ENCODE results near the gene IPMK.

IPMK gene

DNA sequence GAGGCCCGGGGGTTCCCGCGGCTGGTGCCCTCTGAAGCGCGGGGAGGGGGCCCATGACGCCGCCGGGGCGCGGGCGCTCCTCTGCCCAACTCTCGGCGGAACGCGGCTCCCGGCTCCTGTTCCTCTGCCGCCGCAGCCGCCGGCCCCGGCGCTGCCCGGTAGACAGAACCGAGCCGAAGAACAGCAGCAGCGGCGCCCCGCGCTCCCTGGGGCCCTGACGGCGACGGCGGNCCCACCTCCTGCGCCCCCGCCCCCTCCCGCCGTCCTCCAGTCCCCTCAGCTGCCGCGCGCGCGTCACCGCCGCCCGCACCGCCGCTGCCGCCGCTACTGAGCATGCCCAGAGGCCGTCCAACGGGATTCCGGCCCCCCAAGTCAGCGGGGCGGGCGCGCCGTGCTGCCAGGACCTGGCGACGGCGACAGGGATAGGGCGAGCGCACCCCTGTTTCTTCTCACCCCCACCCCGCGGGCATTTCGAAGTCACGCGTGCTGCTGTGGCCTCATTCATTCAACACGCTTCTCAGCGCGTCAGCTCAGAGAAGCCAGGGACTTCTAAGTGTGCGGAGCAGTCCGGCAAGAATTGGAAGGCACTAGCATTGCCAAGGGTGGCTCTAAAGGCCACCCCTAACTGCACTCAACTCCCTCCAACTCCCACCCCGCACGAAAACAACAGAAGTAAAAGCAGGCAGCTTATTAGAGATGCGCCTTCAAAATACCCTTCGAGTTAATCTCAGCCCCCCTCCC, at the start of gene IPMK:
IPMK (minus strand) TSS at position 182 of the 741 bp plus-strand sequence. CDS start 283 bp downstream, outside the sequence.
- peak; percentile 88 for DNase-seq

DNA sequence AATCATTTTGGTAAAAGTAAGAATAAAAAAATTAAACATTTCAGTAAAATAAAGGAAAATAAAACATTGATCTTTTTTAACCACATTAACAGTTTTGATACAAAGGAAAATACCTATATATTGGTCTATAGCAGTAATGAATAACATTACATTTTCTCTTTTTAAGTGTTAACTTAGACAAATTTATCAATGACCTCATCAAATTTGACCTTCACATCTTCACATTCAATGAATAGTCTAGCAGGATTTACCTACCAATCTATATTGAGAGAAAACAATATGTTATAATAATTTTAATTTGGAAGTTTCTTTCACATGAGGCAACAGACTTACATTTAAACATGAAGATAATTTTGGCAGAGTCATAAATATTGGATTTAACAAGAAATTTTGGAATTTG, 49.2 kb upstream of the IPMK start:
- DNase-seq = no peak

GRCh38 chr10:58311026-58311425, 43.3 kb upstream of the IPMK start:
- no peak for DNase-seq

GRCh38 chr10:58307676-58308075, 40.0 kb upstream of the IPMK start:
- DNase-seq = no peak

DNA sequence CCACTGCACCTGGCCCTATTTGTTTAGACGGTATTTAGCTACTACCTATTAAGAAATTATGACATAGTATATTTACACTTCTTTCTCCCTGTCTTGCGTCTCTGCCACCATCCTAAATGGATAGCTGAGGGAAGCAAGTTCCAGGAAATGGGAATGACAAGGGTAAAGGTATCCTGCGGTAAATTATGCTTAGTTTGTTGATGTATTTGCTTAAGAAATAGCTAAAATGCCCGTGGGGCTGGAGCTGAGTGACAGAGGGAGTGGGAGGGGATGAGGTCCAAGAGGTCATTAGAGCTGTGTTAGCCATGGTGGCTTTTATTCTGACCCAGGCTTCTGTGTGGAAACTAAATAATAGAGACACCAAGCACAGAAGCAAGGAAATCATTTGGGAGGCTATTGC, 38.1 kb upstream of the IPMK start:
- DNase-seq = peak; percentile 56

- DNase-seq = no peak
Observed at GRCh38 chr10:58304099-58304633, 36.5 kb upstream of the IPMK start.

DNA sequence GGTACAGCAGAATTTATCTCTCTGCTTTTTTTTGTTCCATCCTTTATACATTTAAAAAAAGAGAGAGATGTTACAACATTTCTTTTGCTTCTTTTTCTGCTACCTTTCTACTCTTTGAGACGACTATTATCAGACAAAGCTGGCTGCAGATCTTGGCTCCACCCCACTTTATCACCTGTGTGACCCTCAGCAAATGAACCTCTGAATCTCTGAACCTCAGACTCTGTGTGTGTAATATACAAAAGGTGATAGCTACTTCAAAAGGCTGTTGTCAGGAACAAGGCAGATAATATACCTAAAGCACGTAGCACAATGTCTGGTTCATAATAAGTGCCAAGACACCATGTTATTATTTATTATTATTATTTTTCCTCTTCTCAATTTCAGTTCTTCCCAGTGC, 34.6 kb upstream of the IPMK start:
- DNase-seq = no peak

- DNase-seq = peak; percentile 25
Observed at GRCh38 chr10:58300676-58301075, 33.0 kb upstream of the IPMK start.

DNA sequence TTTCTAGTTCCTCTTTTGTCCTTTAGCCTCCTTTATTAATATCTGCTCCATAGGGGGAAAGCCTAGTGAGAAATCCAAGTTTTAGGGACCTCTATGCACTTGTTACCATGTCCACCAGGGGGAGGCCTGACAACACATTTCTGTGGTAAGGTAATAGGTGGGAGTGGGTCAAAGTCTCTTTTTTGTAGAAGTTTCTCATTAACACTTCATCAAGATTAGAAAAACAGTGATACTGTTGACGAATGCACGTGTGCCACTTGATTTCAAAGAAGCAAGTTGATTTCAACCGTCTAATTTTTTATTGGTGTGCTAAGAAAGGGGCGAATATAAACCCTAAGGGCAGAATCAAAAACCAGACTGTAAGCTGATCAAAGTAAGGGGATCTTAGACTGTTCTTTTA, 31.9 kb upstream of the IPMK start:
- DNase-seq = peak; percentile 39

DNA sequence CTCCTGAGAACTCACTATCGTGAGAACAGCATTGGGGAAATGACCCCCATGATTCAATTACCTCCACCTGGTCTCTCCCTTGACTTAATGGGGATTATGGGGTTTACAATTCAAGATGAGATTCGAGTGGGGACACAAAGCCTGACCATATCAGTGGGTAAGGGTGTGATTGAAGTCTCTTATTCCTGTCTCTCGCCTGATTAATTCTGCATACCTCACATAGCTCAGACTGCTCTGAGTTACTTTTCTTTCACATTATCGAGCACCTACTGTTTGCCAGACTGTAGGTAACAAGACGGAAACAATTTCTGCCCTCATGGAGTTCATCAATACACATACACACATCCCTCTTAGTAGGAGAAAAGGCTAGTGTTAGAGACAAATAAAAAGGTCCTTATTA, 26.3 kb upstream of the IPMK start:
- no peak for DNase-seq

GRCh38 chr10:58291538-58292174, 24.0 kb upstream of the IPMK start:
- DNase-seq = peak; percentile 61

GRCh38 chr10:58282615-58283014, 14.9 kb upstream of the IPMK start:
- no peak for DNase-seq

- no peak for DNase-seq
Observed at GRCh38 chr10:58281092-58281752, 13.5 kb upstream of the IPMK start.

DNA sequence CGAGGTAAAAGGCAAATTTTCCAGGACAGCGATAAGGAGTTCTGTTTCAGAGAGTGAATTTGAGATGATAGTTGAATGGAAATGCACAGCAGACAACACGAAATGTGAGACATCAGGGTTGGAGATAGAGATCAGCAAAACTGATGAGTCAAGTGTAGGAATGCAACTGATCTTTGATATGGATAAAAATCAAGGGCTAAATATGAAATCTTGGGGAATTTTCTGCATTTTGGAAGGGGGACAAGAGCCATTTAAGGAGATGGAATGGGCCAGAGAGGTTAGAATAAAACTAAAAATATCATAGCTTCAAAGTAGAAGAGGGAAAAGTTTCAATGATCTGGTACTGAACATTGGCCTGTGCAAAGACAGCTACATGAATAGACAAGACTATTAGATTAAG, 12.8 kb upstream of the IPMK start:
- DNase-seq = no peak

DNA sequence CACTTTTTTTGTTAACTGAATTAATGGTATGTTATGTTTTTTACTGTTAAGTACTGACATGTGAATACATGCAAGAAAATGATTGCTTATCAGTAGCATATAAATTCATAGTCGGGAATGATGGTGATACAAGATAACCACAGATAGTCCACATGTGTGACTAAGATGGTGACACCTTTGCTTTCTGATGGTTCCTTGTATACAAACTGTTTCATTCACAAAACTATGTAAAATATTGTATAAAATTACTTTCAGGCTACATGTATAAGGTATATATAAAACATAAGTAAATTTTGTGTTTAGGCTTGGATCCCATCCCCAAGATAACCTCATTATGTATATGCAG, 11.2 kb upstream of the IPMK start:
- DNase-seq = no peak

DNA sequence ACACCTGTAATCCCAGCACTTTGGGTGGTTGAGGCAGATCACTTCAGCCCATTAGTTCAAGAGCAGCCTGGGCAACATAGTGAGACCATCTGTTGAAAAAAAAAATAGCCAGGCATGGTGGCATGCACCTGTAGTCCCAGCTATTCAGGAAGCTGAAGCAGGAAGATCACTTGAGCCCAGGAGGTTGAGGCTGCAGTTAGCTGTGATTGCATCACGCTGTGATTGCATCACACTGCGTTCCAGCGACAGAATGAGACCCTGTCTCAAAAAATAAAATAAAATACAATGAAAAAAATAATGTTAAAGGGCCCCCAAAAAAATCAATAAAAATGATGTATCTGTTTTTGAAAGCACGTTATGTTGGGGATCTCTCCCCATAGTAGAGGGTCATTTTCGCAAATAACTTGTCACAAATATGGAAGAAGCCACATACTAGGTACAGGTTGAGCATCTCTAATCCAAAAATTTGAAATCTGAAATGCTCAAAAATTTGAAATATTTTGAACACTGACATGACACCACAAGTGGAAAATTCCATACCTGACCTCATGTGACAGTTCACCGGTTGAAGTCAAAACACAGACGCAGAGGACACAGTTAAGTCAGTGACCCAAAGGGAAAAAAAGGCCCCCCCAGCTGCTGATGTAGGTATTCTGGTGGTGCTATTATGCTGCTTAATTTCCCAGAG, 10.7 kb upstream of the IPMK start:
- DNase-seq = no peak

- no peak for DNase-seq
Observed at GRCh38 chr10:58275908-58276307, 8.2 kb upstream of the IPMK start.

DNA sequence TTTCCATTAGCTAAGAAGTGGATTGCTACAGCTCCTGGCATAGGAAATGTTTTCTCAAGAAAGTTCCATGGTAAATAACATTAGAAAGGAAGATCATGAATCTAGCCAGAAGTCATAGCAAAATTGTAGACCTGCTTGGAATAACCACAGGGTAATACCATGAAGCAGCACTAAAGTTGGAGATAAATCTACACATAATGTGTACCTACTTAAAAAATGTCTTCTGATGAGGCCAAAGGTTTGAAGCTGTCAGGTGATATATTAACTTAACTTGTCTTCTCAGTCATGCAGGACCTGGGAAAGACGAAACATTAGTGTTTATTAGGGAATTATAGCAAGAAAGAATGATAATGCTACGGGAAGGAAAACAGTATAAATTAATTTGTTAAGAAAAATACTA, 7.6 kb upstream of the IPMK start:
- DNase-seq = no peak

DNA sequence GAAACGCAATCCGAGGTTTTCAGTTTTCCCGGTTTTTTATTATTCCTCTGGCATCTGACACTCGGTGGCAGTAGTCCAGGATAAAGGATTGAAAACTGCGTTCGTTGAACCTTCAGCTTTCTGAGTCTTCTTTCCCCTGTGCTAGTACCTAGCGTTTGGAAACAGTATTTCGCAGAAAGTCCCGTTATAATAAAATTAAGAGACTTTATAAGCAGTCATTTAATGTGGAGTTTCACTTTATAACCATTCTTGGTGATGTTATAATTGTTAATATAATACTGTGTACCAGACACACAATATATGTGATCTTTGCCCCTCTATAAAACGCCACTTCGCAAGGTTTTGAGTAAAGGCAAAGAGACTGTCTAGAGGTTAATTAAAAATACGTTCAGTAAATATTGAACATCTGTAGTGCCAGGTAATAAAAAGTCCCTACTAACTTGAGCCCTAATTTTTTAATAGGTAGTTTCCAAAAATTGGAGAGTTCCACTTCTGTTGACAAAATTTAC, 2.1 kb upstream of the IPMK start:
- DNase-seq = peak; percentile 13

GRCh38 chr10:58268946-58269781, 1.5 kb upstream of the IPMK start, which contains the start of gene CISD1:
TSS of gene CISD1 (plus strand) at chr10:58269162. CDS start at chr10:58269274, 112 bp downstream.
- DNase-seq = peak; percentile 99

DNA sequence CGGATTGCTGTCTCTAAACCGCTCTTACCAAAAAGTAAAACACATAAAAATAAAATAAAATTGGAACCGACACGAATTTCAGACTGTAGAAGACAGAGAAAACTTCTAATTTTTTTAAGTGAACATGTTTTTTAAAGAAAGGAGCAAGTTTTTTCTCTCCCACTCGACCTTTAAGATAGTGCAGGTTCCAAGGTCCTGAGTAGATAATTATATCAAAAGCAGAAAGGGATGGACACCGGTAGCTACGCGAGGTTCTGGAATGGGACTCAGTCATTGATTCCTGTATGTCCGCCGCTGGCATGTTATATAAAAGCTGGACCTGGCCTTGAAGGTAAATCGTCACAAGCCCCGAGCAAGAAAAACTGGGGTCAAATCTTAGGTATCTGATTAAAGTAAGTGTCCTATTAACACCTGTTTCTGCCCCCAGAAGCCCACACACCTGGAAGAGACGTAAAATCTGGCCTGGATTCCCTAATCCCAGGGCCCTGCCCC, 806 bp upstream of the IPMK start:
- DNase-seq = peak; percentile 67

All from COR-L47 (cell line).